ENCODE data around the gene ARCN1. TPM values are rescaled to one million over a fixed set of nuclear protein-coding genes. Genes with fewer than 3 reads are reported as not detected.

ARCN1 gene
- total and polyA plus RNA-seq, 9 of the 15 experiments (the other 6 are each of a cell fraction or from before 2014, with no cell fraction given), result 30.0 to 224 (median 76.4) TPM

DNA sequence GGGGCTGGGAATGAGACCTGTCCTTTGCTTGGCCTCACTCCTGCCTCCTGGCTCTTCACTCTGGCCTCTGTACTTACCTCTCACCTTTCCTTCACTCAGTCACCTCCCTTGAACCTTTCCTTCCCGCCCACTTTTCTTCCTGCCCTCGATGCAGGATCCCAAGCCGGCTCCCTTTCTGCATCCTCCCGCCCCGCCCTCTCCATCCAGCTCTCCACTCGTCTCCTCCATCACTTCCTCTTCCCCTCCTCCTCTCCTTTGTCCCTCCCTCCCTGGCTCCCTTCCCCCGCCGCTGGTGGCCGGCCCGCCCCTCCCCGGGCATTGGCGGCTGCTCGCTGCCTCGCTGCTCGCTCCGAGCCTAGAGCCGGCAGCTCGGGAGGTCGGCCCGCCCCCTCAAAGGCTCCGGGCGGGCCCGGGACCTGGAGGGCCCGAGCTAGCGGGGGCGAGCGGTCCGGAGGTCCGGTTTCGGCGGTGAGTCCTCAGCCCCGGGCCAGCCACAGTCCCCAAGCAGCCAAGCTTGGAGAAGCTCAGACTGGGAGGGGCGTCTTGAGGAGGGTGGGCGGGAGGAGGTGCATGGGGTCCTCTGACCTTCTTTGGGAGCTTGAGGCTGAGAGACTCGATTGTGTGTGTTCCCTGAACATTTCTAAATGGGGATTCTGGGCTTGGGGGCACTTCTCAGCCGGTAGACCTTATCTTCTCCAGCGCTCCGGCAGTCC is 49.0 kb downstream of the ARCN1 start (continued):
- TF ChIP-seq, protein P1, sequence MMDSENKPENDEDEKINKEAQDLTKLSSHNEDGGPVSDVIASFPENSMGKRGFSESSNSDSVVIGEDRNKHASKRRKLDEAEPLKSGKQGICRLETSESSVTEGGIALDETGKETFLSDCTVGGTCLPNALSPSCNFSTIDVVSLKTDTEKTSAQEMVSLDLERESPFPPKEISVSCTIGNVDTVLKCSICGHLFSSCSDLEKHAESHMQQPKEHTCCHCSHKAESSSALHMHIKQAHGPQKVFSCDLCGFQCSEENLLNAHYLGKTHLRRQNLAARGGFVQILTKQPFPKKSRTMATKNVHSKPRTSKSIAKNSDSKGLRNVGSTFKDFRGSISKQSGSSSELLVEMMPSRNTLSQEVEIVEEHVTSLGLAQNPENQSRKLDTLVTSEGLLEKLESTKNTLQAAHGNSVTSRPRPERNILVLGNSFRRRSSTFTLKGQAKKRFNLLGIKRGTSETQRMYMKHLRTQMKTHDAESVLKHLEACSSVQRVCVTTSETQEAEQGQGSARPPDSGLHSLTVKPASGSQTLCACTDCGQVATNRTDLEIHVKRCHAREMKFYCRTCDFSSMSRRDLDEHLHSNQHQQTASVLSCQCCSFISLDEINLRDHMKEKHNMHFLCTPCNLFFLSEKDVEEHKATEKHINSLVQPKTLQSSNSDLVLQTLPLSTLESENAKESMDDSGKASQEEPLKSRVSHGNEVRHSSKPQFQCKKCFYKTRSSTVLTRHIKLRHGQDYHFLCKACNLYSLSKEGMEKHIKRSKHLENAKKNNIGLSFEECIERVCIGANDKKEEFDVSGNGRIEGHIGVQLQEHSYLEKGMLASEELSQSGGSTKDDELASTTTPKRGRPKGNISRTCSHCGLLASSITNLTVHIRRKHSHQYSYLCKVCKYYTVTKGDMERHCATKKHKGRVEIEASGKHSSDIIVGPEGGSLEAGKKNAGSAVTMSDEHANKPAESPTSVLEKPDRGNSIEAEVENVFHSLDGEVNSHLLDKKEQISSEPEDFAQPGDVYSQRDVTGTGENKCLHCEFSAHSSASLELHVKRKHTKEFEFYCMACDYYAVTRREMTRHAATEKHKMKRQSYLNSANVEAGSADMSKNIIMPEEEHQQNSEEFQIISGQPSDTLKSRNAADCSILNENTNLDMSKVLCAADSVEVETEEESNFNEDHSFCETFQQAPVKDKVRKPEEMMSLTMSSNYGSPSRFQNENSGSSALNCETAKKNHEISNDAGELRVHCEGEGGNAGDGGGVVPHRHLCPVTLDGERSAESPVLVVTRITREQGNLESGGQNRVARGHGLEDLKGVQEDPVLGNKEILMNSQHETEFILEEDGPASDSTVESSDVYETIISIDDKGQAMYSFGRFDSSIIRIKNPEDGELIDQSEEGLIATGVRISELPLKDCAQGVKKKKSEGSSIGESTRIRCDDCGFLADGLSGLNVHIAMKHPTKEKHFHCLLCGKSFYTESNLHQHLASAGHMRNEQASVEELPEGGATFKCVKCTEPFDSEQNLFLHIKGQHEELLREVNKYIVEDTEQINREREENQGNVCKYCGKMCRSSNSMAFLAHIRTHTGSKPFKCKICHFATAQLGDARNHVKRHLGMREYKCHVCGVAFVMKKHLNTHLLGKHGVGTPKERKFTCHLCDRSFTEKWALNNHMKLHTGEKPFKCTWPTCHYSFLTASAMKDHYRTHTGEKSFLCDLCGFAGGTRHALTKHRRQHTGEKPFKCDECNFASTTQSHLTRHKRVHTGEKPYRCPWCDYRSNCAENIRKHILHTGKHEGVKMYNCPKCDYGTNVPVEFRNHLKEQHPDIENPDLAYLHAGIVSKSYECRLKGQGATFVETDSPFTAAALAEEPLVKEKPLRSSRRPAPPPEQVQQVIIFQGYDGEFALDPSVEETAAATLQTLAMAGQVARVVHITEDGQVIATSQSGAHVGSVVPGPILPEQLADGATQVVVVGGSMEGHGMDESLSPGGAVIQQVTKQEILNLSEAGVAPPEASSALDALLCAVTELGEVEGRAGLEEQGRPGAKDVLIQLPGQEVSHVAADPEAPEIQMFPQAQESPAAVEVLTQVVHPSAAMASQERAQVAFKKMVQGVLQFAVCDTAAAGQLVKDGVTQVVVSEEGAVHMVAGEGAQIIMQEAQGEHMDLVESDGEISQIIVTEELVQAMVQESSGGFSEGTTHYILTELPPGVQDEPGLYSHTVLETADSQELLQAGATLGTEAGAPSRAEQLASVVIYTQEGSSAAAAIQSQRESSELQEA (IDR thresholded peaks at IDR 0.05; ENCODE audit: low read depth), result no peak
- TF ChIP-seq HNRNPH1 (optimal IDR thresholded peaks at IDR 0.05; ENCODE audit: low read depth, low read length) (no peak), NR3C1 (CRISPR knock-in tag; IDR thresholded peaks at IDR 0.05) (no peak), SUPT5H (IDR thresholded peaks at IDR 0.05) (peak; percentile 65; the same call in 1 of the 2 replicates), MYBL2 (IDR thresholded peaks at IDR 0.05; ENCODE audit: low read depth) (no peak), MYBL2 (CRISPR knock-in tag; IDR thresholded peaks at IDR 0.05; ENCODE audit: borderline replicate concordance) (no peak), RBFOX2 (IDR thresholded peaks at IDR 0.05; ENCODE audit: low read depth, low read length) (peak; percentile 62), MTA1 (IDR thresholded peaks at IDR 0.05; ENCODE audit: borderline replicate concordance) (peak; percentile 75; the same call in 1 of the 2 replicates), XRCC4 (IDR thresholded peaks at IDR 0.05; ENCODE audit: extremely low read depth, insufficient read depth, insufficient read length) (no peak), ZNF354B (CRISPR knock-in tag; IDR thresholded peaks at IDR 0.05) (no peak), HDAC8 (tag; IDR thresholded peaks at IDR 0.05) (no peak), CREB1 (IDR thresholded peaks at IDR 0.05) (0 out of 2 replicates have a peak, but pooled peaks have one; percentile 14), CREB1 (CRISPR knock-in tag; IDR thresholded peaks at IDR 0.05) (no peak), NONO (IDR thresholded peaks at IDR 0.05; ENCODE audit: low read depth in 2 of 2, low read length in 1 of 2) (no peak)
- TF ChIP-seq, protein P2, sequence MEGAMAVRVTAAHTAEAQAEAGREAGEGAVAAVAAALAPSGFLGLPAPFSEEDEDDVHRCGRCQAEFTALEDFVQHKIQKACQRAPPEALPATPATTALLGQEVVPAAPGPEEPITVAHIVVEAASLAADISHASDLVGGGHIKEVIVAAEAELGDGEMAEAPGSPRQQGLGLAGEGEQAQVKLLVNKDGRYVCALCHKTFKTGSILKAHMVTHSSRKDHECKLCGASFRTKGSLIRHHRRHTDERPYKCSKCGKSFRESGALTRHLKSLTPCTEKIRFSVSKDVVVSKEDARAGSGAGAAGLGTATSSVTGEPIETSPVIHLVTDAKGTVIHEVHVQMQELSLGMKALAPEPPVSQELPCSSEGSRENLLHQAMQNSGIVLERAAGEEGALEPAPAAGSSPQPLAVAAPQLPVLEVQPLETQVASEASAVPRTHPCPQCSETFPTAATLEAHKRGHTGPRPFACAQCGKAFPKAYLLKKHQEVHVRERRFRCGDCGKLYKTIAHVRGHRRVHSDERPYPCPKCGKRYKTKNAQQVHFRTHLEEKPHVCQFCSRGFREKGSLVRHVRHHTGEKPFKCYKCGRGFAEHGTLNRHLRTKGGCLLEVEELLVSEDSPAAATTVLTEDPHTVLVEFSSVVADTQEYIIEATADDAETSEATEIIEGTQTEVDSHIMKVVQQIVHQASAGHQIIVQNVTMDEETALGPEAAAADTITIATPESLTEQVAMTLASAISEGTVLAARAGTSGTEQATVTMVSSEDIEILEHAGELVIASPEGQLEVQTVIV (CRISPR knock-in tag; IDR thresholded peaks at IDR 0.05; ENCODE audit: borderline replicate concordance), result no peak
- TF ChIP-seq, protein P3, sequence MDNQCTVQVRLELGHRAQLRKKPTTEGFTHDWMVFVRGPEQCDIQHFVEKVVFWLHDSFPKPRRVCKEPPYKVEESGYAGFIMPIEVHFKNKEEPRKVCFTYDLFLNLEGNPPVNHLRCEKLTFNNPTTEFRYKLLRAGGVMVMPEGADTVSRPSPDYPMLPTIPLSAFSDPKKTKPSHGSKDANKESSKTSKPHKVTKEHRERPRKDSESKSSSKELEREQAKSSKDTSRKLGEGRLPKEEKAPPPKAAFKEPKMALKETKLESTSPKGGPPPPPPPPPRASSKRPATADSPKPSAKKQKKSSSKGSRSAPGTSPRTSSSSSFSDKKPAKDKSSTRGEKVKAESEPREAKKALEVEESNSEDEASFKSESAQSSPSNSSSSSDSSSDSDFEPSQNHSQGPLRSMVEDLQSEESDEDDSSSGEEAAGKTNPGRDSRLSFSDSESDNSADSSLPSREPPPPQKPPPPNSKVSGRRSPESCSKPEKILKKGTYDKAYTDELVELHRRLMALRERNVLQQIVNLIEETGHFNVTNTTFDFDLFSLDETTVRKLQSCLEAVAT (IDR thresholded peaks at IDR 0.05), result peak; percentile 34 to 69; a peak in 2 of 4 replicates

Measured in K562 (cell line).